ENCODE results near the gene BCKDK. TPM values are rescaled to one million over a fixed set of nuclear protein-coding genes. Genes with fewer than 3 reads are reported as not detected.
"Not testable (repeated sequence)": the region's sequence is repeated elsewhere in the genome, so short reads cannot be mapped to it uniquely, and the experiment has no call there.

BCKDK gene
- total RNA-seq, 2 donors from 2014 or later: 18.3 to 61.0 TPM

- no peaks in the 10 kb centered on the region for H3K9me3 Mint-ChIP-seq
- ATAC-seq (no peak), DNase-seq (ENCODE audit: low spot score in 2 of 2) (no peak)
- peaks cover 0 to 5% of the 10 kb centered on the region in 2 donors for H3K36me3 Mint-ChIP-seq
- H3K27ac Mint-ChIP-seq: peak overlapping the region in 1 of 2 donors; percentile 60
Observed at GRCh38 chr16:31087481-31087880, 20.7 kb upstream of the BCKDK start.

- H3K36me3 Mint-ChIP-seq: peaks cover 0 to 5% of the 10 kb centered on the region in 2 donors
- no peak for ATAC-seq
- H3K9me3 Mint-ChIP-seq: no peaks in the 10 kb centered on the region
- DNase-seq (ENCODE audit: low spot score in 2 of 2): no peak
- H3K27ac Mint-ChIP-seq: peak overlapping the region in 1 of 2 donors; percentile 27
Observed at GRCh38 chr16:31087971-31088370, 20.2 kb upstream of the BCKDK start.

GRCh38 chr16:31088459-31089183 lies 19.6 kb upstream of the BCKDK start, which contains the start of gene PRSS53:
TSS of gene PRSS53 (minus strand) at chr16:31088943. CDS start at chr16:31088809, 134 bp downstream.
- DNase-seq (ENCODE audit: low spot score in 2 of 2) (no peak), ATAC-seq (no peak)
- Mint-ChIP-seq H3K36me3 (peaks cover 0 to 5% of the 10 kb centered on the region in 2 donors), H3K9me3 (no peaks in the 10 kb centered on the region), H3K27ac (peak within 1 kb of the TSS; percentile 27 to 84)

- no peak for ATAC-seq
- Mint-ChIP-seq H3K36me3 (peaks cover 4 to 10% of the 10 kb centered on the region in 2 donors), H3K9me3 (no peaks in the 10 kb centered on the region), H3K27ac (peak overlapping the region; percentile 27 to 84)
- no peak for DNase-seq (ENCODE audit: low spot score in 2 of 2)
Observed at GRCh38 chr16:31089199-31089598, 19.0 kb upstream of the BCKDK start.

- H3K36me3 Mint-ChIP-seq: peaks cover 7 to 15% of the 10 kb centered on the region in 2 donors
- H3K9me3 Mint-ChIP-seq: no peaks in the 10 kb centered on the region
- DNase-seq (ENCODE audit: low spot score in 2 of 2) (no peak), ATAC-seq (no peak)
- H3K27ac Mint-ChIP-seq: peak overlapping the region in 1 of 2 donors; percentile 96
Observed at GRCh38 chr16:31090540-31090939, 17.6 kb upstream of the BCKDK start.

GRCh38 chr16:31092330-31092729 lies 15.9 kb upstream of the BCKDK start:
- H3K27ac Mint-ChIP-seq: no peak overlapping the region
- H3K36me3 Mint-ChIP-seq: peaks cover 7 to 15% of the 10 kb centered on the region in 2 donors
- ATAC-seq (no peak), DNase-seq (ENCODE audit: low spot score in 2 of 2) (no peak)
- no peaks in the 10 kb centered on the region for H3K9me3 Mint-ChIP-seq

- H3K9me3 Mint-ChIP-seq: no peaks in the 10 kb centered on the region
- H3K27ac Mint-ChIP-seq: no peak overlapping the region
- DNase-seq (ENCODE audit: low spot score in 2 of 2) (no peak), ATAC-seq (no peak)
- peaks cover 7 to 15% of the 10 kb centered on the region in 2 donors for H3K36me3 Mint-ChIP-seq
Observed at GRCh38 chr16:31093132-31093703, 15.0 kb upstream of the BCKDK start.

- DNase-seq (ENCODE audit: low spot score in 2 of 2) (no peak), ATAC-seq (peak in 1 of 2 donors; percentile 5)
- no peaks in the 10 kb centered on the region for H3K9me3 Mint-ChIP-seq
- peaks cover 7 to 15% of the 10 kb centered on the region in 2 donors for H3K36me3 Mint-ChIP-seq
- peak overlapping the region; percentile 95 to 97 for H3K27ac Mint-ChIP-seq
Observed at GRCh38 chr16:31094088-31094423, 14.1 kb upstream of the BCKDK start.

GRCh38 chr16:31094424-31095120 lies 13.6 kb upstream of the BCKDK start, which contains the start of gene VKORC1:
TSS of gene VKORC1 (minus strand) at chr16:31094797. CDS start at chr16:31094729, 68 bp downstream.
- DNase-seq (ENCODE audit: low spot score in 2 of 2) (peak; percentile 87 to 90), ATAC-seq (peak; percentile 91)
- Mint-ChIP-seq H3K27ac (peak within 1 kb of the TSS; percentile 95 to 97), H3K9me3 (no peaks in the 10 kb centered on the region), H3K36me3 (peaks cover 7 to 15% of the 10 kb centered on the region in 2 donors)

- Mint-ChIP-seq H3K27ac (peak overlapping the region in 1 of 2 donors; percentile 4), H3K9me3 (no peaks in the 10 kb centered on the region), H3K36me3 (no peaks in the 10 kb centered on the region)
- DNase-seq (ENCODE audit: low spot score in 2 of 2) (no peak), ATAC-seq (no peak)
Observed at GRCh38 chr16:31099860-31100638, 8.1 kb upstream of the BCKDK start.

- not testable (repeated sequence) for H3K9me3 Mint-ChIP-seq; H3K36me3 Mint-ChIP-seq; H3K27ac Mint-ChIP-seq; ATAC-seq; DNase-seq (ENCODE audit: low spot score in 2 of 2)
Observed at GRCh38 chr16:31100876-31101641, 7.1 kb upstream of the BCKDK start.

GRCh38 chr16:31105677-31106213 lies 2.4 kb upstream of the BCKDK start:
- peaks cover 0 to 14% of the 10 kb centered on the region in 2 donors for H3K36me3 Mint-ChIP-seq
- H3K9me3 Mint-ChIP-seq: no peaks in the 10 kb centered on the region
- DNase-seq (ENCODE audit: low spot score in 2 of 2): peak; percentile 84 to 96
- H3K27ac Mint-ChIP-seq: peak overlapping the region; percentile 22 to 82
- peak; percentile 49 to 66 for ATAC-seq

- Mint-ChIP-seq H3K9me3 (no peaks in the 10 kb centered on the region), H3K27ac (peak overlapping the region; percentile 94), H3K36me3 (peaks cover 0 to 14% of the 10 kb centered on the region in 2 donors)
- ATAC-seq (no peak), DNase-seq (ENCODE audit: low spot score in 2 of 2) (no peak)
Observed at GRCh38 chr16:31106509-31107464, 1.4 kb upstream of the BCKDK start.

GRCh38 chr16:31107465-31107867 lies 720 bp upstream of the BCKDK start:
- peak in 1 of 2 donors; percentile 53 for DNase-seq (ENCODE audit: low spot score in 2 of 2)
- H3K9me3 Mint-ChIP-seq: no peaks in the 10 kb centered on the region
- ATAC-seq: peak; percentile 81 to 89
- H3K27ac Mint-ChIP-seq: peak overlapping the region; percentile 94
- peaks cover 0 to 14% of the 10 kb centered on the region in 2 donors for H3K36me3 Mint-ChIP-seq
